ENCODE measurements around the gene TBC1D5.

GRCh38 chr3:17239417-17239816 is 503.0 kb downstream of the TBC1D5 start:
- no peak for TF ChIP-seq CTCF (conservative IDR thresholded peaks at IDR 0.05; ENCODE audit: low read length)
- TF ChIP-seq EZH2phosphoT487 (IDR thresholded peaks at IDR 0.05; ENCODE audit: borderline replicate concordance), result no peak

Measured in Loucy (cell line).